RWPE2 (cell line): ENCODE measurements around the gene FFAR1.

Experiments
- ATAC-seq: fragments of 200-7000 bp; cut with Tn5 transposase; 3 replicates; pipeline ENCODE4 v1.9.1; 2021; ENCODE audit warnings: low read depth
- DNase-seq: peaks from one replicate; pipeline ENCODE4 v3.0.0-alpha.2; 2020; ENCODE audit warnings: low spot score
- H3K27ac ChIP-seq: fragments of 450-650 bp; 2 replicates; pipeline ENCODE4 v1.5.1; 2017; ENCODE audit warnings: mild to moderate bottlenecking; ENCODE audit not compliant: poor library complexity, severe bottlenecking
- H3K27me3 ChIP-seq: fragments of 250-450 bp; sonication (Bioruptor Pico); 2 replicates; pipeline ENCODE4 v1.5.1; 2021; ENCODE audit warnings: mild to moderate bottlenecking, moderate library complexity; ENCODE audit not compliant: insufficient read depth, poor library complexity, severe bottlenecking
- H3K36me3 ChIP-seq: fragments of 250-450 bp; sonication (Bioruptor Pico); 2 replicates; pipeline ENCODE4 v1.5.1; 2020; ENCODE audit warnings: low read depth, mild to moderate bottlenecking, moderate library complexity
- H3K4me1 ChIP-seq: fragments of 250-450 bp; sonication (Bioruptor Pico); 2 replicates; pipeline ENCODE4 v1.5.1; 2021; ENCODE audit warnings: mild to moderate bottlenecking, moderate library complexity; ENCODE audit not compliant: insufficient read depth, poor library complexity, severe bottlenecking
- H3K4me3 ChIP-seq: fragments of 250-450 bp; sonication (Bioruptor Pico); 2 replicates; pipeline ENCODE4 v1.5.1; 2021; ENCODE audit warnings: mild to moderate bottlenecking, moderate library complexity; ENCODE audit not compliant: severe bottlenecking
- H3K9me3 ChIP-seq: fragments of 250-450 bp; sonication (Bioruptor Pico); 2 replicates; pipeline ENCODE4 v1.5.1; 2021; ENCODE audit warnings: mild to moderate bottlenecking, moderate library complexity; ENCODE audit not compliant: severe bottlenecking
- CTCF ChIP-seq: fragments of 450-650 bp; IDR thresholded peaks from one replicate; pipeline ENCODE4 v1.5.1; 2017; ENCODE audit warnings: mild to moderate bottlenecking, moderate library complexity; ENCODE audit not compliant: poor library complexity, severe bottlenecking

The FFAR1 gene

GRCh38 chr19:35349614-35350521 lies 2.2 kb downstream of the FFAR1 start:
- ATAC-seq, result no peak
- no peak for DNase-seq
- Histone ChIP-seq H3K4me3 (no peak overlapping the region), H3K27me3 (peaks cover 21% of the 10 kb centered on the region), H3K27ac (no peak overlapping the region), H3K9me3 (no peaks in the 10 kb centered on the region), H3K36me3 (no peaks in the 10 kb centered on the region), H3K4me1 (no peaks in the 10 kb centered on the region)
- TF ChIP-seq CTCF, result no peak

- no peak for TF ChIP-seq CTCF
- DNase-seq, result no peak
- no peak for ATAC-seq
- no peak overlapping the region for H3K27ac ChIP-seq
- no peak overlapping the region for H3K4me3 ChIP-seq
- no peaks in the 10 kb centered on the region for H3K4me1 ChIP-seq
- H3K27me3 ChIP-seq, result peaks cover 24% of the 10 kb centered on the region
- no peaks in the 10 kb centered on the region for H3K36me3 ChIP-seq
- no peaks in the 10 kb centered on the region for H3K9me3 ChIP-seq
Observed at GRCh38 chr19:35350591-35350990, 2.9 kb downstream of the FFAR1 start.

- ATAC-seq (no peak), DNase-seq (peak; percentile 38)
- Histone ChIP-seq H3K4me1 (no peaks in the 10 kb centered on the region), H3K27me3 (peaks cover 14% of the 10 kb centered on the region), H3K27ac (no peak overlapping the region), H3K4me3 (no peak overlapping the region), H3K9me3 (no peaks in the 10 kb centered on the region), H3K36me3 (no peaks in the 10 kb centered on the region)
- TF ChIP-seq CTCF, result no peak
Observed at GRCh38 chr19:35351411-35352176, 3.9 kb downstream of the FFAR1 start.

- Histone ChIP-seq H3K27ac (no peak overlapping the region), H3K9me3 (no peaks in the 10 kb centered on the region), H3K4me3 (no peak overlapping the region), H3K36me3 (no peaks in the 10 kb centered on the region), H3K27me3 (peaks cover 9% of the 10 kb centered on the region), H3K4me1 (no peaks in the 10 kb centered on the region)
- no peak for ATAC-seq
- no peak for DNase-seq
- TF ChIP-seq CTCF, result no peak
Observed at GRCh38 chr19:35352177-35352447, 4.4 kb downstream of the FFAR1 start.
